ENCODE data around the gene NPAS3. TPM values are rescaled to one million over a fixed set of nuclear protein-coding genes. Genes with fewer than 3 reads are reported as not detected.

Gene NPAS3
- total and polyA plus RNA-seq, 2 of the 8 experiments (the other 6 are each of a cell fraction or from before 2014, with no cell fraction given) = 0.11 to 0.60 TPM

- H4K8ac ChIP-seq (ENCODE audit: extremely low read depth, insufficient read depth, low read length) = no peak overlapping the region
- POLR2A ChIA-PET (ENCODE audit: partially characterized antibody) = interaction anchor here (0.6 kb wide), 1 partner anchor 268 kb away, joined by 4 read pairs; no protein-coding TSS in a partner anchor
- CTCF ChIA-PET (ENCODE audit: partially characterized antibody) = no interaction called here
Observed at GRCh38 chr14:33655421-33655820, 716.7 kb downstream of the NPAS3 start.

More at GRCh38 chr14:33655421-33655820, 716.7 kb downstream of the NPAS3 start:
- no peak overlapping the region for H2BK20ac ChIP-seq (ENCODE audit: low read length)
- H3K9me3 ChIP-seq (ENCODE audit: insufficient read depth in 2 of 2, low read depth in 1 of 2, low read length in 1 of 2) = no peaks in the 10 kb centered on the region
- H3K4me2 ChIP-seq (ENCODE audit: insufficient read depth in 1 of 2, low read depth in 2 of 2, low read length in 2 of 2) = no peak overlapping the region
- H3K4me1 ChIP-seq (replicated peaks in 1 of 4; ENCODE audit: control insufficient read depth in 3 of 4, insufficient read depth in 4 of 4, low read length in 3 of 4) = no peaks in the 10 kb centered on the region
- no peak overlapping the region for H3K23ac ChIP-seq (ENCODE audit: insufficient read length)
- no peak overlapping the region for H3K56ac ChIP-seq (replicated peaks; ENCODE audit: insufficient read length, low read depth, low read length)
- H3K79me2 ChIP-seq (ENCODE audit: control insufficient read depth in 1 of 2, insufficient read depth in 2 of 2, low read length in 2 of 2) = no peaks in the 10 kb centered on the region
- no peak overlapping the region for H2AFZ ChIP-seq (ENCODE audit: low read length)
- no peak overlapping the region for H3K14ac ChIP-seq (ENCODE audit: insufficient read length)
- H3K27me3 ChIP-seq (replicated peaks in 1 of 4; ENCODE audit: control insufficient read depth in 3 of 4, extremely low read depth in 1 of 4, insufficient read depth in 3 of 4, low read length in 3 of 4) = no peaks in the 10 kb centered on the region
- H2BK15ac ChIP-seq (ENCODE audit: low read length) = no peak overlapping the region
- H3K27ac ChIP-seq (ENCODE audit: low read depth, low read length) = no peak overlapping the region
- H4K91ac ChIP-seq (replicated peaks; ENCODE audit: insufficient read length, low read length) = no peak overlapping the region
- no peak for FAIRE-seq
- no peaks in the 10 kb centered on the region for H3K23me2 ChIP-seq (ENCODE audit: low read depth, low read length)
- no peak overlapping the region for H3K18ac ChIP-seq (ENCODE audit: extremely low read depth, low read length)
- no peak overlapping the region for H2AK5ac ChIP-seq (ENCODE audit: low read depth, low read length)
- 92% methylated on average over 4 of the region's 4 CpGs; no CpG with 5 or more reads in 1 of the 2 experiments for WGBS, 2 experiments (ENCODE audit: extremely low coverage in 1 of 2, insufficient coverage in 1 of 2, insufficient read length in 1 of 2, insufficient replicate concordance in 2 of 2, low coverage in 1 of 2, low lambda C conversion rate in 2 of 2, missing lambda C conversion rate in 1 of 2)
- no peak overlapping the region for H2BK12ac ChIP-seq (ENCODE audit: low read depth, low read length)
- H3K9ac ChIP-seq (replicated peaks in 1 of 4; ENCODE audit: extremely low read depth in 1 of 4, low read depth in 3 of 4, low read length in 3 of 4) = no peak overlapping the region
- H4K5ac ChIP-seq (ENCODE audit: insufficient read length, low read depth, low read length) = no peak overlapping the region
- H3K36me3 ChIP-seq (ENCODE audit: control insufficient read depth in 2 of 4, insufficient read depth in 4 of 4, low read length in 3 of 4) = no peaks in the 10 kb centered on the region
- DNase-seq (ENCODE audit: low read depth in 1 of 2, low spot score in 2 of 2) = no peak
- H3K4me3 ChIP-seq (ENCODE audit: extremely low read depth in 1 of 4, insufficient read depth in 2 of 4, low read depth in 3 of 4, low read length in 4 of 4) = no peak overlapping the region
- no peak for TF ChIP-seq SP1 (IDR thresholded peaks at IDR 0.05; ENCODE audit: low read depth, low read length)
- TF ChIP-seq ATF2 (IDR thresholded peaks at IDR 0.05; ENCODE audit: low read length) = no peak
- no peak for TF ChIP-seq GTF2F1 (IDR thresholded peaks at IDR 0.05; ENCODE audit: borderline replicate concordance, low read depth, low read length)
- TF ChIP-seq SP4 (IDR thresholded peaks at IDR 0.05; ENCODE audit: low read length) = no peak
- TF ChIP-seq BACH1 (IDR thresholded peaks at IDR 0.05; ENCODE audit: low read length) = no peak
- no peak for TF ChIP-seq KDM4A (IDR thresholded peaks at IDR 0.05; ENCODE audit: low read depth, low read length, severe bottlenecking)
- no peak for TF ChIP-seq TCF12 (IDR thresholded peaks at IDR 0.05; ENCODE audit: low read depth, low read length)
- H3K4ac ChIP-seq (replicated peaks; ENCODE audit: insufficient read length, low read depth, low read length) = no peak overlapping the region
- no peaks in the 10 kb centered on the region for H4K20me1 ChIP-seq (replicated peaks in 1 of 2; ENCODE audit: control insufficient read depth in 1 of 2, insufficient read depth in 2 of 2, low read length in 2 of 2)
- no peak overlapping the region for H2BK120ac ChIP-seq (replicated peaks; ENCODE audit: low read depth, low read length)
- no peaks in the 10 kb centered on the region for H3K79me1 ChIP-seq (ENCODE audit: low read depth, low read length)
- no peak overlapping the region for H2BK5ac ChIP-seq (ENCODE audit: low read depth, low read length)

Data from H1 (cell line).